HG03060 (cell line): ENCODE measurements around the gene FNBP1.
"Not testable (repeated sequence)": the region's sequence is repeated elsewhere in the genome, so short reads cannot be mapped to it uniquely, and the experiment has no call there.

Experiments used
- ATAC-seq: cut with Tn5 transposase; IDR thresholded peaks from one replicate; pipeline ENCODE4 v1.9.1; 2021; ENCODE audit warnings: low read depth, moderate number of reproducible peaks; ENCODE audit not compliant: unreplicated experiment

Gene FNBP1

GRCh38 chr9:130023144-130023787 lies 19.7 kb downstream of the FNBP1 start:
- ATAC-seq: peak; percentile 36

- ATAC-seq: no peak
Observed at GRCh38 chr9:130022566-130023143, 20.3 kb downstream of the FNBP1 start.

DNA sequence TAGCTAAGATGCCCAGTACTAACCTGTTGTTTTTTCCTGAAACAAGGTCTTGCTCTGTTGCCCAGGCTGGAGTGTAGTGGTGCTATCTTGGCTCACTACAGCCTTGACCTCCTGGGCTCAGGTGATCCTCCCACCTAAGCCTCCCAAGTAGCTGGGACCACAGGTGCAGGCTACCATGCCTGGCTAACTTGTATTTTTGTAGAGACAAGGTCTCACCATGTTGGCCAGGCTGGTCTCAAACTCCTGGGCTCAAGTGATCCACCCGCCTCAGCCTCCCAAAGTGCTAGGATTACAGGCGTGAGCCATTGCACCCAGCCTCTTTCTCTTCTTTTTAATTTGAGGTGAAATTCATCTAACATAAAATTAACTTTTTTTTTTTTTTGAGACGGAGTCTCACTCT lies 21.1 kb downstream of the FNBP1 start:
- ATAC-seq: not testable (repeated sequence)

GRCh38 chr9:130021123-130021522 lies 21.9 kb downstream of the FNBP1 start:
- no peak for ATAC-seq

- ATAC-seq: no peak
Observed at GRCh38 chr9:130020618-130021017, 22.4 kb downstream of the FNBP1 start.

GRCh38 chr9:130018265-130018664 lies 24.7 kb downstream of the FNBP1 start:
- no peak for ATAC-seq

- not testable (repeated sequence) for ATAC-seq
Observed at GRCh38 chr9:130017510-130017909, 25.5 kb downstream of the FNBP1 start.

GRCh38 chr9:130017076-130017475 lies 25.9 kb downstream of the FNBP1 start:
- ATAC-seq: no peak

DNA sequence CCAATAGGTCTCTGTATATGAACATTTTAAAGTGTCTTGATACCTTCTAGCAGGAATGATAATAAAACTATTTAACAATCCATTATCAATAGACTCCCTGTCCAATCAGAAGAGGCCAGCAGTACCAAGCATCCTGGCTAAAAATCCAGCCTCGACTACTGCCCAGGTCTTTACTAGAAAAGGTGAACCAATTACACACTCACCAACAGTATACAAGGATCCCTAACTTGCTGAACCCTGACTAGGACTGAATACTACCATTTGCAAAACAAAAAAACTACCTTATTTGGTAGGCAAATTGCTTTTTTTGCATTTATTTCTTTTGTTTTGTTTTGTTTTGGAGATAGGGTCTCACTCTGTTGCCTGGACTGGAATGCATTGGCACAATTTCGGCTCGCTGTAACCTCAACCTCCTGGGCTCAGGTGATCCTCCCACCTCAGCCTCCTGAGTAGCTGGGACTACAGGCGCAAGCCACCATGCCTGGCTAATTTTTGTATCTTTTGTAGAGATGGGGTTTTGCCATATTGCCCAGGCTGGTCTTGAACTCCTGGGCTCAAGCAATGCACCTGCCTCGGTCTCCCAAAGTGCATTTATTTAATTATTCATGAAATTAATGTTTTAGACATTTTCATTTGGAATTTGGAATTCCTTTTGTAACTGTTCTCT lies 27.5 kb downstream of the FNBP1 start:
- ATAC-seq: no peak

GRCh38 chr9:130013326-130013725 lies 29.7 kb downstream of the FNBP1 start:
- ATAC-seq: no peak

DNA sequence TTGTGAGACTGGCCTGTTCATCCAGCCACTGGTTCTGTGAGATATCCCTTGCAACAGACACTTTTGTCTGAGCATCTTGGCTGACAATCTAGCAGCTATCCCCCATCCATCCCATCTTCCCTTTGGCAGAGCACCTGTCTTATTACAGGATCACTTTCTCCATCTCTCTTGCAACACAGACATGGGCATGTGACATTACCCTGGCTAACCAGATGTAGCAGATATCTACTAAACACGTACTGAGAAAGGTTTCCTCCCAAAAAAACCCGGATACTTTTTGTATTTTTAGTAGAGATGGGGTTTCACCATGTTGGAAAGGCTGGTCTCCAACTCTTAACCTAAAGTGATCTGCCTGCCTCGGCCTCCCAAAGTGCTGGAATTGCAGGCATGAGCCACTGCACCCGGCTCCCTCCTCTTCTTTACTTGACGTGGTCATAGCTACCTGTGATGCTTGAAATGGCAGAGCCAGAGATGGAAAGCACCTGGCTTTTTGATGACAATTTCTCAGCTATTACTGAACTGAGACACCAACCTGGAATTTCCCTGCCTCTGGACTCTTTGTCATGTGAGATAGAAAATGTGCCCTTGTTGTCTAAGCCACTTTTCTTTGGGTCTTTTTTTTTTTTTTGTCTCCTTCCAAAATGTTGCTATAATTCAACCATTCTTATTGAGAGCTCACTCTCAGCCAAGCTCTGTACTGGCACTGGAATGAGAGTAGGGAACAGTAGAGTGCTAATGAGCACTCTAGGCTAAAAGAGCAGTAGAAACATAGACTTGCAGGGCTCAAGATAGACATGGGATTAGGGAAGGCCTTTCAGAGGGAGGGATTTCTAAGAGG lies 32.6 kb downstream of the FNBP1 start:
- ATAC-seq: no peak

DNA sequence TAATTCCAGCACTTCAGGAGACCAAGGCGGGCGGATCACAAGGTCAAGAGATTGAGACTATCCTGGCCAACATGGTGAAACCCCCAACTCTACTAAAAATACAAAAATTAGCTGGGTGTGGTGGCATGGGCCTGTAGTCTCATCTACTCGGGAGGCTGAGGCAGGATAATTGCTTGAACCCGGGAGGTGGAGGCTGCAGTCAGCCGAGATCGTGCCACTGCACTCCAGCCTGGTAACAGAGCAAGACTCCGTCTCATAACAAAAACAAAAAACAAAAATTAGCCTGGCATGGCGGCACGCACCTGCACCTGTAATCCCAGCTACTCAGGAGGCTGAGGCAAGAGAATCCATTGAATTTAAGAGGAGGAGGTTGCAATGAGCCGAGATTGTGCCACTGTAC lies 33.4 kb downstream of the FNBP1 start:
- ATAC-seq: not testable (repeated sequence)

- ATAC-seq: no peak
Observed at GRCh38 chr9:130008538-130008937, 34.5 kb downstream of the FNBP1 start.

- not testable (repeated sequence) for ATAC-seq
Observed at GRCh38 chr9:130006952-130007351, 36.0 kb downstream of the FNBP1 start.

DNA sequence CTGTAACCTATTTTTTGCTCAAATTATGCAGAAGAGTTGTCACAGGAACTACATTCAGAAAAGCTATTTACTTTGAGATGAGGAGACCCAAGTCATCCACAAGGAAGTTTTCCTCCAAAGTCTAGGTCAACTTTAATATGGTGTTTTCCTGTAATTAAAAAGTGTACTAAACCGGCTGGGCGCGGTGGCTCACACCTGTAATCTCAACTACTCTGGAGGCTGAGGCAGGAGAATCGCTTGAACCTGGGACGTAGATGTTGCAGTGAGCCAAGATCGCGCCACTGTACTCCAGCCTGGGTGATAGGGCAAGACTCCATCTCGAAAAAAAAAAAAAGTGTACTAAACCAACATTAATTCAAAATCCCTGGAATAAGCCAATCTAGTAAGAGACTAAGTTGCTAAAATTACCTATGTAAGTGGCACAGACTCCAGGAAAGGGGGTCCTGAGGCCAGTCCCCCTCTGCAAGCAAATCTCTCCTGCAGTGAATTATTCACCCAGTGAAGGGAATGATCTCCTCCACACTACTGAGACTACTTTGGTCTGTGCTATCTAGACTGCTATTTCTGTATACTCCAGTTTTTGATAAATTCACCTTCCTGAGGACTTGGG lies 38.9 kb downstream of the FNBP1 start:
- ATAC-seq: no peak

DNA sequence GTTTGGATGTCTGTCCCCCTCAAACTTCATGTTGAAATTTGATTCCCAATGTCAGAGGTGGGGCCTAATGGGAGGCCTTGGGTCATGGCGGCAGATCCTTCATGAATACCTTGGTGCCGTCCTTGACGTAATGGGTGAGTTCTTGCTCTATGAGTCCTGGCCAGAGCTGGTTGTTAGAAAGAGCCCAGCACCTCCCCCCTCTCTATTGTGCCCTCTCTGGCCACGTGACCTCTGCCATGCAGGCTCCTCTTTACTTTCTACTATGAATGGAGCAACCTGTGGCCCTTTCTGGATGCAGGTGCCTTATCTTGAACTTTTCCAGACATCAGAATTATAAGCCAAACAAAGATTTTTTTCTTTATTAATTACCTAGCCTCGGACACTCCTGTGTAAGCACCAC lies 40.7 kb downstream of the FNBP1 start:
- ATAC-seq: no peak

GRCh38 chr9:130001190-130001589 lies 41.8 kb downstream of the FNBP1 start:
- no peak for ATAC-seq

GRCh38 chr9:129999141-129999510 lies 43.9 kb downstream of the FNBP1 start:
- ATAC-seq: no peak

GRCh38 chr9:129998491-129999140 lies 44.4 kb downstream of the FNBP1 start:
- no peak for ATAC-seq

DNA sequence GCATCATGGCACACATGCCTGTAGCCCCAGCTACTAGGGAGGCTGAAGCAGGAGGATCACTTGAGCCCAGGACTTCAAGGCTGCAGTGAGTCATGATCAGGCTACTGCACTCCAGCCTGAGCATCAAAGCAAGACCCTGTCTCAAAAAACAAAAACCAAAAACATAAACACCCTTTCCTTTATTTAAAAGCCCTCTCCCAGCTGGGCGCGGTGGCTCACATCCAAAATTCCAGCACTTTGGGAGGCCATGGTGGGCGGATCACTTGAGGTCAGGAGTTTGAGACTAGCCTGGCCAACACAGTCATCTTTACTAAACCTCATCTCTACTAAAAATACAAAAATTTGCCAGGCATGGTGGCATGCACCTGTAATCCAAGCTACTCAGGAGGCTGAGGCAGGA lies 45.3 kb downstream of the FNBP1 start:
- ATAC-seq: not testable (repeated sequence)
